HG03097 (cell line): ENCODE measurements around the gene FMNL3.

ENCODE experiments used
- ATAC-seq: cut with Tn5 transposase; IDR thresholded peaks from one replicate; pipeline ENCODE4 v1.9.1; 2021; ENCODE audit not compliant: unreplicated experiment, low FRiP score

Gene FMNL3

DNA sequence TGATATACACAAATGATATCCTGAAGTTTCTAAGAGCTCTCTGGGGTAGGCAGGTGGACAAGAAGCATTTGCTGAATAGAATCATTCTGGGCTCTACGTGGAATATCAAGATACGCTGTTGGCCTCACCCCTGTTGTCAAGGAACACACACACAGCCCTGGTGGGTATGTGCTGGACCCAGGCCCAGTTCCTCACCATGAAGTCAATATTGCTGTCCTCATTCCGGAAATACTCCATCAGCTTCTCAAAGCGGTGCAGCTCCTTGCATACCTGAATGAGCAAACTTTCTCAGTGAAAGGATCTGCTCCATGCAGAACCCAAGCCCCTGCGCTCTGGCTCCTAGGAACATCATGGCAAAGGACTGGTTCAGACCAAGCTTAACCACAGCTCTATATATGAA lies 52.5 kb downstream of the FMNL3 start:
- ATAC-seq = no peak

DNA sequence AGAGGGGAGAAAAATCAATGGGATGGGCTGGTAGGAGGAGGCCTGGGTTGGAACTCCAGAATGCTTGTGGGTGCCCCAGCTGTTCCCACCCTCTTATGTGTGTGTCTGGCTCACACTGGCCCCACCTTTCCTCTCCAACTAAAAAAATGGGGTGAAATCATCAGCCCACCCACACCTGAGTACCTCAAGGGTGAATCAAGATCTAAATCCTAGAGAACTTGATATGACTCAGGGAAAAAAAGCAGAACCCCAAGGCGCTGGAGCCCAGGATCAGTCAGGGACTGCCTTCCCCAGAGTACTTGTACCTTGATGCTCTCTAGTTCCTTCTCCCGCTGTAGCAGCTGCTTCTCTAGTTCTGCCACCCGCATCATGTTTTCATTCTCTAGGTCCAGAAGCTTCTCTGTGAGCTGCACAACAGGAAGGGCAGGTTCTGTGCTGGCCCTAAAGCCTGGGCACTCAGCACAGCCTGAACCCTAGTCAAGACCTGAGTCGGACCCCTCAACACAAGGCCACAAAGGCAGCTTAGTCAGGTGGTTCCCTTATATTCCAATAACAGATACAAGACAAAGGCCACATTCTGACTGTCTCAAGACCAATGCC lies 54.2 kb downstream of the FMNL3 start:
- ATAC-seq = no peak

DNA sequence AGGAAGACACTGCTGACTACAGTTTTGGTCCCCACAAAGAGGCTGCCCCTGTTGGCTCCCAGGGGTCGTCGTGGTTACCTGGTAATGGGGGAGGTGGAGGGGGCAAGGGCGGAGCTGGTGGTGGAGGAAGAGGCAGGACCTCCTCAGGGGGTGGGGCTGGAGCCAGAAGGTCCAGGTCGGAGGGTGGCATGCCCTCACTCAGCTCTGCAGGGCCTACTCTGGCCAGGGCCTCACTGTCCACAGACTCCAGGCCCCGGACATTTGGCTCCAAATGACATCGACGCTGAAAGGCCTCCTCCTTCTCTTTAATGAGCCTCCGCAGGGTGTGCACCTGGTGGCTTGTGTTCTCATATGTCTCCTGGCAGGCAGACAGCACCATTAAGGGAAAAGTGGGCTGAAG lies 55.4 kb downstream of the FMNL3 start:
- ATAC-seq = no peak

DNA sequence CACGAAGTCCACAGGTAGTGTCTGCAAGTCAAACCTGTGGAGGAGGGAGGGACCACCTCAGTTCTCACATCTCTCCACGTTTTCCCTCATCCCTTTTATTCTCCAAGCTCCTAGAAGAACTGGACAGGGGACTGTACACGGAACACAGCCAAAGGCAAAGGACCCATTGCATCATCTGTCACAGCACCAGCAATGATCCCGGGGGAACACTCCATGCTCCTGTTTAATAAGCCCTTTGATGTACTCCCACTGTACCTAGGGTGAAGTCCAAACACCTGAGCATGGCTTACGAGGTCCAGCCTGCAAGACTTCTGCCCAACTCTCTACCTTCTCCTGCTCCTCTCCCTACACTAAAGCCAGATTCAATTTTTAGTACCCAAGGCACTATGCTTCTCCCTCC lies 57.3 kb downstream of the FMNL3 start:
- no peak for ATAC-seq

DNA sequence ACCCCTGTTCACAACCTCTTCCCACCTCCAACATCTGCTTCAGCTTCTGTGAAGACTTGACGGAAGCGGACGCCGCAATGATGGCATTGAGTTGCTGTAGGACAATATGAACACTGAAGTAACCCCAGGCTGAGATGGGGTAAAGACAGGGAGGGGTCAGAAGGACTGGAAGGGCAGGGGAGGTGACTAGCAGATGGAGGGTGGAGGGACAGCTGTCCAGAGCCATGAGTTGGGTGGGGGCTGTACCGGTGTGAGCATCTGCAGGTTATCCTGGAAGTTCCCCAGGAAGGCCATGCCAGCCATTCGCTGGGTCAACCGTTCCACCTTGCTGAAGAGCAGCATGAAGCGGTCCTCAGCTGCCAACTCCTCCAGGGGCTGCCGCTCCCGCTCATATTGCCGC lies 57.8 kb downstream of the FMNL3 start:
- ATAC-seq = no peak

DNA sequence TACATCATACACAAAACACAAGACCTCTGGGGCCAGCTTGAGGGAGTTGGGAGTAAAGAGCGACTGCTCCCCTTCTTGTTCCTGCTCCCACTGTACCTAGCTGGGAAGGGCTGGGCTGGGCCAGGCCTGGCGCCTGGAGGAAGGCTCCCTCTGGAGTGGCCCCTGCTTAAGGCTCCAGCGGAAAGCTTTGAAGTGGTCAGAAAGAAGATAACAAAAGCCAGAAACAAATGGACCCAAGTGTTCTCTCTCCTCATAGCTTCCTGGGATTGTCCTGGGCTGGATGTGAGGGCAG lies 58.5 kb downstream of the FMNL3 start:
- no peak for ATAC-seq

DNA sequence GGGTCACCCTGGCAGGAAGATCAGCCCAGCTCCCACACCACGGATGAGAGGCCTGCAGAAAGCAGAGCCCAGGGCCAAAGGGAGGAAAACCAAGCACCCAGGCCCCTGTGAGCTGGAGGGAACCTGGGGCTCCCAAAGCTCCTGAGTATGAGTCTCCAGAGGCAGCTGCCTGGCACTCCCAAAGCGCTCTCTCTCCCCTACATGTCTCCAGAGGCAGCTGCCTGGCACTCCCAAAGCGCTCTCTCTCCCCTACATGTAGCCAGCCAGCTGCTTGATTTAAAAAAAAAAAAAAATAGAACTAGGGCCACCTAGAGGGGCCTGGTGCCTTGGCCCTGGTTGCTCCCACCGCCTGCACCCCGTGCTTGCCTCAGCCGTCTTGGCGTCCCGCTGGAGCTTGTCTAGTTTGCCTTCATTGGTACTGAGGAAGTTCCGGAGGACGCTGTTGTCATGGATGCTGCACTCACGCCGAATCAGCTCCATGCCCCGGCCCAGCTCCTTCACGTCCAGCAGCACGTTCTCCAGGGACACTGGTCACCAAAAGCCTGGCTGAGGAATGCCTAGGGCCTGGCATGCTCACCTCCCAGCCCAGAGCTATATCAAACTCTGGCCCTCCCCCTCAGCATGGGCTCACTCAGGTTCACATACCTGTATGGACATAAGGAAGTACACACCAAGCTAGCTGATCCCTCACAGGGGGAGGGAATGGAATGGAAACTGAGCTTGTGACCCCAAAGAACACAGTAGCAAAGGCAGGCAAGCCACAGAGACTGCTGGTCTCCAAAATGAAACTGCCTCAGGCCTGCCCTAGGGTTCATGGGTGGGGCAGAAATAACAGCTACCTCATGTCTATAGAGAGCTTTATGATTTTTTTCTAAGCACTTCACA lies 59.1 kb downstream of the FMNL3 start:
- no peak for ATAC-seq

DNA sequence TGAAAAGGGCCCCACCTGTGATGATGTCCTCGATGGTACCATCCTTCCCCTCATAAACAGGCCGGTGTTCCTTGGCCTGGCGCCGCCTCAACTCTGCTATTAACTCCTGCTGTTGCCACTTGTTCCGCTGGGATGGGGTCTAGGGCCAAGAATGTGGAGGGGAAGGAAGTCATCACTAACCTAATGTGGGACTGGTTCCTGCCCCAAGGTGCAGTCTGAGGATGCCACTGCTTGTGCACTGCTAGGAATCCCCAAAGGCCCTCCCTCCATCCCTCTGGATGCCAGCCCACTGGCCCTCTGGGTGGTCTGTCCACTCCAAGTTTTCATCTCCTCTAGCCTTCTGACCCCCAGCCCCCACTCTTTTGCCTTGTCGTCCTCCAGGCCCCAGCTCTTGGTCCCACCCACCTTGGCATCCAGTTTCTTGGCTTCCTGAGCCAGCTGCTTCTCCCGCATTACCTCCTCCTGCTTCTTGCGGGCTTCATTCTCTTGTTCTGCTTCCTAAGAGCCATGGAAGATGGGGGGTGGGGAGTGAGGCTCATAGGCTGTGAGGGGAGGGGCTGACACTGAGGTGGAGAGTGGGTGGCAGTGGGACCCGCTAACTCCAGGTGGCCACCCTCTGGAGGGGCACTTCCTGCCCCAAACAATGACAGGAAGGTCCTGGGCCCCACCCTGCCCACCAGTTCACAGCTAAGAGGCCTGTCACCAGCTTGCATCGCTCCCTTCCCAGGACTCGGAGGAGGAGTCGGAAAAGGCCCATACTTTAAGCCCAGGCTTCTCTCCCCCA lies 60.1 kb downstream of the FMNL3 start:
- ATAC-seq = no peak

DNA sequence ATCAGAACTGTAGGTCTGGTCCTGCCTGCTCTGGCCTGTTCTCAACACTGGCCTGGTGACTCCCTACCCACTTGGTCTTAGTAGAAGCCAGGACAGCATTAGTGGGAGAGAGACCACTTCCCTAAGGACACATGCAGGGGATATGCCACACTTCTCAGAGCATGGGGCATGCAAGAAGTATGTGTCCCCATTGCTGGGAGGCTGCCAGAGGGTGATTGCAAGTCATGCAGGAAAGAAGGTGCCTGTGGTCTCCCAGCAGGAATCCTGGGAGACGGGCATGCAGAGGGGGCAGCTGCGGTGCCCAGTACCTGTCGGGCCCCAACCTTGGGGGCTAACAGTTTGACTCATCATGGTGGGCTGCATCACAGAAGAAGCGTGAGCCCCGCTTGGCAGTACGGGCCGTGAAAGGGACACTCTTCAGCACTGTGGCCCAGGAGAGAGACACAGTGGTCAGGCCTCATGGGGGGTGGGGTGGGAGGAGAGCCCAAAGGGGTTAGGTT lies 60.8 kb downstream of the FMNL3 start:
- ATAC-seq = no peak

DNA sequence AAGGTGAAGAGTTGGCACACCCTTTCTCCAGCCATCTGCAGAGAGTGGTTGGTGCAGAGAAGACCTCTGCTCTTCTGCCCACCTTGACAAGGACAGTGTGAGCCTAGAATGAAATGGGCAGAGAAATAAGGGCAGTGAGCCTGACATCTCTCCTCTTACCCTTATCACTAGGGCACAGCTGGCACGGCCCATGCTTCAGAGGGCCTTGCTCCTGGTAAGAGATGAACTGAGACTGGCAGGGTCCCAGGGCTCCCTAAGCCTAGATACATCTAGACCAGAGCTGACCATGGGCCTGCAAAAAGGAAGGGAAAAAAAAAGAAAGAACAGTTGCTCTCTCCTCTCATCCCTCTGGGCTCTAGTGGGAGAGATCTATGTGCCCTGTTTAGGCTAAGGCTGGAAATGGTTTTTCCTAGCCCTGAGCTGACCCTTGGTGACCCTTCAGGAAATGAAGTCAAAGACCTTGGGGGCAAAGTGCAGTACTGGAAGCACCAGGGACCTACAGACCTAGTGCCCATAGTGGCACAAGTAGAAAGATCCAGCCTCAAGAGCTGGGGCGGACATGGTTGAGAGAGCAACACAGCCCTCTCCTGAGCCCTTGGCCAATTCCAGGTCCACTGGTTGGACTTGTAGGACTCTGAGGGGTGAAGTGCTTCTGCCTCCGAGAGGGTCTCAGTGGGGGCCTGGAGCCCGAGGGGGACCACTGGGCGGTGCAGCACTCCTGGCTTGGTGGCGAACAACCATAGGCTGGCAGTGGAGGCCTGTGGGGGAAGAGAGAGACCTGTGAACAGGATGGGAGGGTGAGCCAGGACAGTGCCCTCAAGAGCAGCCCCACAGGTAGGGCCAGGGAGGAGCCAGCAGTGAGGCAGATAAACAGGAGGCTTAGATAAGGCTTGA lies 61.8 kb downstream of the FMNL3 start:
- no peak for ATAC-seq

DNA sequence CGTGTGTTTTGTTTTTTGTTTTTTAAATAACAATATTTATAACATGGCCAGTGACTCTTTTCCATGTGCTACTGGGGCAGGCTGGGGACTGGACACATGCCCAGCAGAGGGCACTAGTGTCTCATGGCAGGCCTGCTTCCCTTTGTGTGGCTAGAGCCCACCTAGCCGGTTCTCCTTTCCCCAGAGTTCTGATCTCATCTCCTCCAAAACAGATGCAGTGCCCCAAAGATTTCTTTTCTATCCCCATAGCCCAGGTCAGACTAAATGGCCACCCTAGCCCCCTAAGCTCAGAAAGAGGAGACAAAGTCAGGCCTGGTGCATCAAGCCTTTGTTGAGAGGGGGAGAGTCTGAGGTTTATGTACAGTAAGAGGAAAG lies 62.6 kb downstream of the FMNL3 start:
- ATAC-seq = no peak

DNA sequence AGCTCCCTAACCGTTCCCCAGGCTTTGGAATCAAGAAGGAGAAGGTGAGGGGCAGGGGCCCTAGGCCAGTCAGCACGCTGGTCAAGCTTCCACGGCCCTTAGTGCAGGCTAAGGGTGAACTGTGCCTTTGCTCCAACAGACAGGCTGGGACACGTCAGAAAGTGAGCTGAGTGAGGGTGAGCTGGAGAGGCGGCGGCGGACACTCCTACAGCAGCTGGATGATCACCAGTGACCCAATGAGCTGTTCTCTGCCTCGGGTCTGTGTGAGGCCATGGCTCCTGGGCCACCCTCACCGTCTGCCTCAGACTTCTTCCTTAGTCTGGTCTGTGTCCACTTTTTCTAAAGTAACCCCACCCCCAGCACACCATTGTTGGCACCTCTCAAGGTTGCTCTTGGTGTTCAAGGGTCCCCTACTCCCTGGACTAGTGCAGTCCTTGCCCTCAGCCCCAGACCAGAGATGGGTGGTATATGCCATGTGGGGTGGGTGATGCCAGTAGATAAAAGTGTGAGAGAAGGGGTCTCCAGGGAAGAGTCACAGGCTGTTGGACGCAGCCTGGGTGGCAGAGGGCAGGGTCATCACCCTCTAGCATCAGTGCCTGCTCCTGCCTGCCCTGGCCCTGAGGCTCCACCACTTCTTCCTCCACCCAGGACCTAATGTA lies 63.1 kb downstream of the FMNL3 start:
- ATAC-seq = no peak

DNA sequence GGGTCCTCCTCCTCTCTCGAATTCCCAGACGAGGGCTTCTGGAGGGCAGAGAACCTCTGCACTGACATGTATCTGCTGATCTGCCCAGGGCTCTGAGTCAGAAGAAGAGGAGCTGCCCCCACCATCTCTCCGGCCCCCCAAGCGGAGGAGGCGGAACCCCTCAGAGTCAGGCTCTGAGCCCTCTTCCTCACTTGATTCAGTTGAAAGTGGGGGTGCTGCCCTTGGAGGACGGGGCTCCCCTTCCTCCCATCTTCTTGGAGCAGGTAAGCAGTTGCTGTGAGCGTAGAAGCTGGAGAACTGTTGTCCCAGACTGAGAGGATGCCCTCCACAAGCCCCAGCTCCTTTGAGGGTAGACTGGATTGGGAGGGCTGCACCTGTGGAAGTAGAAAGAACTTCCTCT lies 64.1 kb downstream of the FMNL3 start:
- no peak for ATAC-seq

DNA sequence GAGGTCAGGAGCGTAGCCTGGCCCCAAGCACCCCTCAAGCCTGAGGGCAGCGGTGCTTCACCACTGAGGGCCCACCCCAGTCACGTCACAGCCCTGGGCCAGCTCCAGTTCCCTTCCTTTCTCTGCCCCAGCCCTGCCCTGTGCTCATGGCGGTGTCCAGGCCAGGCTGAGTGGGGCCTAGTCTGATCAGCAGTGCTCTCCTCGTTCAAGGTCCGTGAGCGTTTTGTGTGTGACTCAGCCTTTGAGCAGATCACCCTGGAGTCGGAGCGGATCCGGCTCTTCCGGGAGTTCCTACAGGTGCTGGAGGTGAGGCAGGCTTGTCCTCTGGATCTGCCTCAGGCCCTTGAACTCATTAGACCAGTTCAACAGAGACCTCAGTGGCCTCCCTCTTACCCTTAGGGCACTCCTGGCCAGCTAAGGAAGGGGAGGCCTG lies 64.8 kb downstream of the FMNL3 start:
- ATAC-seq = no peak

DNA sequence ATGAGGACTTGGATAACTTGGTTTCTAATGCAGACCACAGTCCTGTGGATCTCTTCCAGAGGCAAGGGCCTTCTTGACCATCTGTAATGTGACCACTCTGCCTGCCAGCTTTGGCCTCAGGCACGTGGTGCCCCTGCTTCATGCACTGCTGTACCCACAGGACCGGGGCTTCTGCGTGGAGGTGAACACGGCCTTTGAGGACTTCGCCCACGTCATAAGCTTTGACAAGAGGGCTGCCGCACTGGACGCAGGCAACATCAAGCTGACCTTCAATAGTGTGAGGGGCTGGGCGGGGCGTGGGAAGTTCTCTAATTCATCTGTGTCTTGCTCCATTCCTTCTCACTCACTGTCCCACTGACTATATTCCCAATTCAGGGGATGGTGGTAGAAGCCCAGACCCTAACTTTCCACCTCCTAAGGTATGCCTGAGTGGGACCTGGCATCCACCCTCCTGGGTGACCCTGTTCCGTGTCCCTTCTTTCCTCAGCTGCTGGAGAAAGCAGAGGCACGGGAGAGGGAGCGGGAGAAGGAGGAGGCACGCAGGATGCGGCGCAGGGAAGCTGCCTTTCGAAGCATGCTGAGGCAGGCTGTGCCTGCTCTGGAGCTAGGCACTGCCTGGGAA lies 65.3 kb downstream of the FMNL3 start:
- no peak for ATAC-seq

DNA sequence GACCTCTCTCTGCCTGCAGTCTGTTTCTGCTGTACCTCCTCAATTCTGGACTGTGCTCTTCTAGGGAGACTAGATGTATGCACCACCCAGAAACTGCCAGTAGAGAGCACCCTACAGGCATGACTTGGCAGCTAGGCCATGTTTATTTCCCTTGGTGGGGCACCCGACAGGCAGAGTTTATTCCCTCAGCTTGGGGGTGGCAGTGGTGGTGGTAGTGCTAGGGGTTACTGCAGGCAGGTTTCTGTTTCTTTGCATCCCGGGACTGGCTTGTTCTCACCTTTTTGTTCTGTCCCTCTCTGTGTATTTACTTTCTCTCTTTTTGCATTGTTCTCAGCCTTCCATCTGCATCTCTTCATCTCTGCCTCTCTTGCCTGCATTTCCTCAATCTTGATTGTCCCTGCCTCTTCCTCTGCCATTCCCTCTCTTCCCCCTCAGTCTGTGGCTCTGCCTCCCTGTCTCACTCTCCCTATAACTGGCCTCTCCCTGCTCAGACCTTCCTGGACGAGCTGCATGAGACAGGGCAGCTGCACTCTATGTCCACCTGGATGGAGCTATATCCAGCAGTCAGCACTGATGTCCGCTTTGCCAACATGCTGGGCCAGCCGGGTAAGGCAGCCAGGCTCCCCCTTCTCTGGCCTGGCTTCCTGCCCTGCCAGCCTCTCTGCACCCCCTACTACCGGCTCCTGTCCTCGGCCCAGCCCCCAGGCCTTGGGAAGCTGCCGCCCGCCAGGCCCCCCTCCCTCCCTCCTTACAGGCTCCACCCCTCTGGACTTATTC lies 70.0 kb downstream of the FMNL3 start:
- ATAC-seq = no peak

DNA sequence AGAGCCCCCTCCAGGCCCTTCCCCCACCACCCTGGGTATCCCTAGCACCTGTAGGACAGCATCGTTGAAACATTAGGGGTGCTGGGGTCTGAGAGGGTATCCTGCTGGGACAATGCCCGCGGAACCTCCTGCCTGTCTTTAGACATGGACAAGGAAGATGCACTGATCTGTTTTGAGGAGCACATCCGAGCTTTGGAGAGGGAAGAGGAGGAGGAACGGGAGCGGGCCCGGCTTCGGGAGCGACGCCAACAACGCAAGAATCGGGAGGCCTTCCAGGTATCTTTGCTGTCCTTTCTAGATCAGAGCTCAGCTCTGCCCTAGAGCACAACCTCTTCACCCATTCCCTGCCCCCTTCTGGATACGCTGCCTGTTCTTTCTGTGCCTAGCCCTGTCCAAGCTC lies 70.6 kb downstream of the FMNL3 start:
- ATAC-seq = no peak

DNA sequence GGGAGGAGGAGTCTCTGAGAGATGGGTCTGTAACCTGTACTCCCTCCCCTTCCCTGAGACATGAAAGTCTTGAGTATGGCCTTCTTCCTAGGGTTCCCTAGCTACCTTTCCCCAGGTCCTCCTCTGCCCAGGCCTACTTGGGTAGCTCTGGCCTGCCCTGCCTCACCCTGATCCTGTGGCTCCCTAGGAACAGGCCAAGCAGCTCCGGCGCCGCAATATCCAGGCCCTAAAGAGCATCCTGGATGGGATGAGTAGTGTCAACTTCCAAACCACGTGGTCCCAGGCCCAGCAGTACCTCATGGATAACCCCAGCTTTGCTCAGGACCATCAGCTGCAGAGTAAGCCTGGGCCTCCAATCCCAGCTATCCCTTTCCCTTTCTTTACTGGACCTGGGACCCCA lies 71.5 kb downstream of the FMNL3 start:
- ATAC-seq = no peak

DNA sequence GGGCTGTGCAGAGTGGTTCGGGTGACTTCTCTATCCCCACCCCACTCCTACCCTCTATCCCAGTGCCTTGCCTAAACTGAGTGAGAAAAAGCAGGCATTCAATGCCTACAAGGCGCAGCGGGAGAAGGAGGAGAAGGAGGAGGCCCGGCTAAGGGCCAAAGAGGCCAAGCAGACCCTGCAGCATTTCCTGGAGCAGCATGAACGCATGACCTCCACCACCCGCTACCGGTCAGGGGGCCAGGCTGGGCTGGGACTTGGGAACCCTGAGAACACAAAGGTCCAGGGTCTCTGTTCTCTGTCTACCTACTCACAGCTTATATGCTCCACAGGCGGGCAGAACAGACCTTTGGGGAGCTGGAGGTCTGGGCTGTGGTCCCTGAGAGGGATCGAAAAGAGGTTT lies 72.2 kb downstream of the FMNL3 start:
- ATAC-seq = no peak
